A549 (cell line): Measurements from ENCODE around the gene SETD4. TPM values are rescaled to one million over a fixed set of nuclear protein-coding genes. Genes with fewer than 3 reads are reported as not detected.

Source experiments
- ATAC-seq, 2 experiments: fragments of 200-7000 bp in 1 of 2; fragments of >200 bp in 1 of 2; cut with Nextera tagmentation in 1 of 2; cut with Tn5 transposase in 1 of 2; 3 replicates each; pipeline versions ENCODE4 v1.8.0 to v1.9.1; 2018 to 2020; ENCODE audit warnings: mild to moderate bottlenecking in 1 of 2, moderate library complexity in 1 of 2
- CTCF ChIA-PET: fragments of 300-600 bp; sonication (Branson Sonifier 250); formaldehyde crosslinking; extraction: SDS; loops from one replicate; lab custom pipeline; 2021; ENCODE audit warnings: antibody characterized with exemption, inconsistent platforms; lab: Yijun Ruan, JAX
- POLR2A ChIA-PET: fragments of 350-600 bp; formaldehyde crosslinking; extraction: SDS; loops from one replicate; lab custom pipeline; 2021; ENCODE audit warnings: antibody characterized with exemption, inconsistent platforms; lab: Yijun Ruan, JAX
- DNase-seq, 2 experiments: peaks; one replicate each; pipeline versions ENCODE4 v3.0.0 to v3.0.0-alpha.2; 2011 to 2016; ENCODE audit warnings: low read depth in 1 of 2, low spot score in 1 of 2
- FAIRE-seq: peaks from 2 replicates; lab custom pipeline; 2011; peaks lifted over from hg19 to GRCh38; lab: Jason Lieb, UNC
- H3K27ac ChIP-seq, 2 experiments: fragments of >200 bp; sonication (Bioruptor Twin); formaldehyde crosslinking; 3 replicates each; pipeline ENCODE4 v1.5.1; 2016 to 2017
- H3K4me1 ChIP-seq: fragments of >200 bp; sonication (Bioruptor Twin); formaldehyde crosslinking; 3 replicates; pipeline ENCODE4 v1.6.1; 2016
- H3K4me2 ChIP-seq: fragments of >200 bp; sonication (Bioruptor Twin); formaldehyde crosslinking; 3 replicates; pipeline ENCODE4 v1.6.1; 2016
- H3K4me3 ChIP-seq: fragments of >200 bp; sonication (Bioruptor Twin); formaldehyde crosslinking; 3 replicates; pipeline ENCODE4 v1.5.1; 2016
- H3K9me3 ChIP-seq: fragments of >200 bp; sonication (Bioruptor Twin); formaldehyde crosslinking; 3 replicates; pipeline ENCODE4 v1.6.1; 2016
- CBX2 ChIP-seq: fragments of 200-600 bp; sonication (generic); IDR thresholded peaks from 2 replicates; pipeline ENCODE4 v1.6.1; 2016; ENCODE audit warnings: low read depth, mild to moderate bottlenecking, borderline replicate concordance
- CBX8 ChIP-seq: fragments of 200-600 bp; sonication (generic); IDR thresholded peaks from 2 replicates; pipeline ENCODE4 v1.6.1; 2016
- CHD2 ChIP-seq: fragments of 150-350 bp; IDR thresholded peaks from 2 replicates; pipeline ENCODE4 v1.6.1; 2014; ENCODE audit warnings: low read length; ENCODE audit not compliant: partially characterized antibody
- EHF ChIP-seq: fragments of 250-450 bp; sonication (Bioruptor Pico); IDR thresholded peaks from 2 replicates; pipeline ENCODE4 v1.5.0; 2020; ENCODE audit warnings: mild to moderate bottlenecking
- ESRRA ChIP-seq: fragments of 150-350 bp; IDR thresholded peaks from 2 replicates; pipeline ENCODE4 v1.6.1; 2014; ENCODE audit warnings: mild to moderate bottlenecking, low read length, borderline replicate concordance
- FOSB ChIP-seq: fragments of 250-450 bp; sonication (Bioruptor Pico); IDR thresholded peaks from 2 replicates; pipeline ENCODE4 v1.5.0; 2020; ENCODE audit warnings: mild to moderate bottlenecking, moderate library complexity
- GATA3 ChIP-seq: IDR thresholded peaks from 2 replicates; pipeline ENCODE4 v1.6.1; 2012; ENCODE audit warnings: borderline replicate concordance
- HDAC2 ChIP-seq: fragments of 200-600 bp; sonication (generic); IDR thresholded peaks from 2 replicates; pipeline ENCODE4 v1.6.1; 2016
- HOXB5 ChIP-seq: fragments of 250-450 bp; sonication (Bioruptor Pico); IDR thresholded peaks from 2 replicates; pipeline ENCODE4 v1.5.0; 2020; ENCODE audit warnings: mild to moderate bottlenecking, moderate library complexity
- JUN ChIP-seq, 2 experiments: fragments of >200 bp; sonication (Bioruptor Twin); formaldehyde crosslinking; IDR thresholded peaks; 2 replicates in 1 of 2; 3 replicates in 1 of 2; pipeline ENCODE4 v1.6.1; 2016 to 2017
- JUNB ChIP-seq: fragments of >200 bp; sonication (Bioruptor Twin); formaldehyde crosslinking; IDR thresholded peaks from 2 replicates; pipeline ENCODE4 v1.6.1; 2016
- KDM1A ChIP-seq: fragments of 200-600 bp; sonication (generic); IDR thresholded peaks from 2 replicates; pipeline ENCODE4 v1.6.1; 2016; ENCODE audit warnings: low read depth, mild to moderate bottlenecking
- KDM5A ChIP-seq: fragments of 200-600 bp; sonication (generic); IDR thresholded peaks from 2 replicates; pipeline ENCODE4 v1.6.1; 2016; ENCODE audit warnings: antibody characterized with exemption, mild to moderate bottlenecking
- MAFK ChIP-seq: fragments of 450-650 bp; IDR thresholded peaks from 2 replicates; pipeline ENCODE4 v1.6.1; 2014; ENCODE audit not compliant: partially characterized antibody
- POLR2A ChIP-seq: IDR thresholded peaks from 2 replicates; pipeline ENCODE4 v1.6.1; 2012; ENCODE audit warnings: mild to moderate bottlenecking, low read length
- RARB ChIP-seq: fragments of 250-450 bp; sonication (Bioruptor Pico); IDR thresholded peaks from 2 replicates; pipeline ENCODE4 v1.8.0; 2021; ENCODE audit warnings: mild to moderate bottlenecking, moderate library complexity
- RCOR1 ChIP-seq: fragments of 150-350 bp; IDR thresholded peaks from 2 replicates; pipeline ENCODE4 v1.6.1; 2014; ENCODE audit warnings: antibody characterized with exemption, low read length, low read depth
- RNF2 ChIP-seq: fragments of 200-600 bp; sonication (generic); IDR thresholded peaks from 2 replicates; pipeline ENCODE4 v1.6.1; 2016; ENCODE audit warnings: low read depth, mild to moderate bottlenecking, antibody characterized with exemption, moderate library complexity, borderline replicate concordance
- SMC3 ChIP-seq: fragments of >200 bp; sonication (Bioruptor Twin); formaldehyde crosslinking; IDR thresholded peaks from 3 replicates; pipeline ENCODE4 v1.6.1; 2018; ENCODE audit warnings: inconsistent platforms
- SREBF2 ChIP-seq: fragments of 450-650 bp; IDR thresholded peaks from 2 replicates; pipeline ENCODE4 v1.6.1; 2014; ENCODE audit warnings: mild to moderate bottlenecking, moderate library complexity
- TFCP2L1 ChIP-seq: fragments of 250-450 bp; sonication (Bioruptor Pico); IDR thresholded peaks from 2 replicates; pipeline ENCODE4 v1.5.0; 2021; ENCODE audit warnings: mild to moderate bottlenecking
- ZFP36 ChIP-seq: fragments of 450-650 bp; IDR thresholded peaks from 2 replicates; pipeline ENCODE4 v1.6.1; 2014; ENCODE audit warnings: borderline replicate concordance; ENCODE audit not compliant: partially characterized antibody
- ZSCAN20 ChIP-seq: fragments of 250-450 bp; sonication (Bioruptor Pico); IDR thresholded peaks from 2 replicates; pipeline ENCODE4 v1.8.0; 2022; ENCODE audit warnings: mild to moderate bottlenecking, moderate library complexity
- WGBS: methylation state at CpG from one replicate; pipeline ENCODE4 v1.1.6; 2017; ENCODE audit errors: missing lambda C conversion rate; 5-methylcytosine and 5-hydroxymethylcytosine counted together
- polyA plus RNA-seq, 4 experiments: library from polyadenylated mRNA; depleted of rRNA in 3 of 4; stranded (reverse); fragments of >200 nt; fragmentation: RNase III in 1 of 4; extraction: RNeasy Plus Mini Kit Qiagen cat#74134 plus additional on column Dnase treatment in 1 of 4; gene quantifications; 2 replicates in 3 of 4; 3 replicates in 1 of 4; pipeline ENCODE4 v1.2.3, GENCODE V29; 2011 to 2017
- TF ChIP-seq, protein P1 (sequence below): IDR thresholded peaks from 2 replicates; pipeline ENCODE4 v1.6.1; 2012; ENCODE audit warnings: low read depth, borderline replicate concordance
- TF ChIP-seq, protein P2 (sequence below): fragments of >200 bp; sonication (Bioruptor Twin); formaldehyde crosslinking; IDR thresholded peaks from 3 replicates; pipeline ENCODE4 v1.5.1; 2016
- TF ChIP-seq, protein P3 (sequence below): fragments of 250-450 bp; sonication (Bioruptor Pico); IDR thresholded peaks from 2 replicates; pipeline ENCODE4 v1.5.0; 2020; ENCODE audit warnings: low read depth, mild to moderate bottlenecking, moderate library complexity
- TF ChIP-seq, protein P4 (sequence below): fragments of >200 bp; sonication (Bioruptor Twin); formaldehyde crosslinking; IDR thresholded peaks from 2 replicates; pipeline ENCODE4 v1.6.1; 2016
- TF ChIP-seq, protein P5 (sequence below): IDR thresholded peaks from 2 replicates; pipeline ENCODE4 v1.6.1; 2012

Gene SETD4
- polyA plus RNA-seq, 2 of the 4 experiments (the other 2 are of a cell fraction) = 10.3 to 17.1 TPM

DNA sequence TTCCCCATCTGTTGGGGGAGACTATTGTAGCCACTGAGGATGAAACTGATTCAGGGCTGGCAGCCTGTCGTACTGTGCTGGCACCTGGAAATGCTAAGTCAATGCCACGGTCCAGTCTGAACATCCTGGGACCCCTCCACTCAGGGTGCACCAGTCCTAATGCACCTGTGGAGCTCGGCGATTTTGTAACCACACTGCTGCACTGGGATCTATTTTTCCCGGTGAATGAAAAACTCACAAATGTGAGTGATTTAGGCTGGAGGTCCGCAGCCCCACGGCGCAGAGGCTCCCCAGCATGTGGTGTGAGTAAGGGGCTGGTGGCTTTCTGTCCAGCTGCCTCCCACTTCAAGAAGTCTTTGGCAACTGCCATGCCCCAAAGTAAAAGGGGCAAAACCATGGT lies 35.5 kb downstream of the SETD4 start:
- H3K4me3 ChIP-seq = no peak overlapping the region
- WGBS = 76% methylated on average over 8 of the region's 8 CpGs
- DNase-seq (no peak), FAIRE-seq (no peak), ATAC-seq (no peak)
- ChIA-PET POLR2A (no interaction called here), CTCF (interaction anchor here (0.6 to 0.9 kb wide), 2 partner anchors 108 to 1336 kb away, joined by 3 to 5 read pairs; no protein-coding TSS in a partner anchor)
- no peaks in the 10 kb centered on the region for H3K4me1 ChIP-seq
- H3K27ac ChIP-seq = no peak overlapping the region
- TF ChIP-seq, protein P1, sequence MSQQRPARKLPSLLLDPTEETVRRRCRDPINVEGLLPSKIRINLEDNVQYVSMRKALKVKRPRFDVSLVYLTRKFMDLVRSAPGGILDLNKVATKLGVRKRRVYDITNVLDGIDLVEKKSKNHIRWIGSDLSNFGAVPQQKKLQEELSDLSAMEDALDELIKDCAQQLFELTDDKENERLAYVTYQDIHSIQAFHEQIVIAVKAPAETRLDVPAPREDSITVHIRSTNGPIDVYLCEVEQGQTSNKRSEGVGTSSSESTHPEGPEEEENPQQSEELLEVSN = no peak
- TF ChIP-seq FOSB (CRISPR knock-in tag) = no peak
- TF ChIP-seq MAFK = no peak
- no peak for TF ChIP-seq EHF (CRISPR knock-in tag)
- no peak for TF ChIP-seq CBX2
- TF ChIP-seq, protein P2, sequence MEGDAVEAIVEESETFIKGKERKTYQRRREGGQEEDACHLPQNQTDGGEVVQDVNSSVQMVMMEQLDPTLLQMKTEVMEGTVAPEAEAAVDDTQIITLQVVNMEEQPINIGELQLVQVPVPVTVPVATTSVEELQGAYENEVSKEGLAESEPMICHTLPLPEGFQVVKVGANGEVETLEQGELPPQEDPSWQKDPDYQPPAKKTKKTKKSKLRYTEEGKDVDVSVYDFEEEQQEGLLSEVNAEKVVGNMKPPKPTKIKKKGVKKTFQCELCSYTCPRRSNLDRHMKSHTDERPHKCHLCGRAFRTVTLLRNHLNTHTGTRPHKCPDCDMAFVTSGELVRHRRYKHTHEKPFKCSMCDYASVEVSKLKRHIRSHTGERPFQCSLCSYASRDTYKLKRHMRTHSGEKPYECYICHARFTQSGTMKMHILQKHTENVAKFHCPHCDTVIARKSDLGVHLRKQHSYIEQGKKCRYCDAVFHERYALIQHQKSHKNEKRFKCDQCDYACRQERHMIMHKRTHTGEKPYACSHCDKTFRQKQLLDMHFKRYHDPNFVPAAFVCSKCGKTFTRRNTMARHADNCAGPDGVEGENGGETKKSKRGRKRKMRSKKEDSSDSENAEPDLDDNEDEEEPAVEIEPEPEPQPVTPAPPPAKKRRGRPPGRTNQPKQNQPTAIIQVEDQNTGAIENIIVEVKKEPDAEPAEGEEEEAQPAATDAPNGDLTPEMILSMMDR = no peak
- no peak for TF ChIP-seq ZSCAN20 (CRISPR knock-in tag)
- no peak for TF ChIP-seq KDM5A
- no peak for TF ChIP-seq POLR2A
- TF ChIP-seq ZFP36 = no peak
- no peak for TF ChIP-seq ESRRA
- TF ChIP-seq HDAC2 = no peak
- no peak for TF ChIP-seq CBX8
- TF ChIP-seq RARB (CRISPR knock-in tag) = no peak
- no peak for TF ChIP-seq SREBF2
- TF ChIP-seq, protein P3, sequence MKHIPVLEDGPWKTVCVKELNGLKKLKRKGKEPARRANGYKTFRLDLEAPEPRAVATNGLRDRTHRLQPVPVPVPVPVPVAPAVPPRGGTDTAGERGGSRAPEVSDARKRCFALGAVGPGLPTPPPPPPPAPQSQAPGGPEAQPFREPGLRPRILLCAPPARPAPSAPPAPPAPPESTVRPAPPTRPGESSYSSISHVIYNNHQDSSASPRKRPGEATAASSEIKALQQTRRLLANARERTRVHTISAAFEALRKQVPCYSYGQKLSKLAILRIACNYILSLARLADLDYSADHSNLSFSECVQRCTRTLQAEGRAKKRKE = no peak
- no peak for TF ChIP-seq SMC3
- TF ChIP-seq, protein P4, sequence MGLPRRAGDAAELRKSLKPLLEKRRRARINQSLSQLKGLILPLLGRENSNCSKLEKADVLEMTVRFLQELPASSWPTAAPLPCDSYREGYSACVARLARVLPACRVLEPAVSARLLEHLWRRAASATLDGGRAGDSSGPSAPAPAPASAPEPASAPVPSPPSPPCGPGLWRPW = no peak
- no peak for TF ChIP-seq TFCP2L1 (CRISPR knock-in tag)
- TF ChIP-seq JUNB = no peak
- H3K9me3 ChIP-seq = no peaks in the 10 kb centered on the region
- no peak overlapping the region for H3K4me2 ChIP-seq

DNA sequence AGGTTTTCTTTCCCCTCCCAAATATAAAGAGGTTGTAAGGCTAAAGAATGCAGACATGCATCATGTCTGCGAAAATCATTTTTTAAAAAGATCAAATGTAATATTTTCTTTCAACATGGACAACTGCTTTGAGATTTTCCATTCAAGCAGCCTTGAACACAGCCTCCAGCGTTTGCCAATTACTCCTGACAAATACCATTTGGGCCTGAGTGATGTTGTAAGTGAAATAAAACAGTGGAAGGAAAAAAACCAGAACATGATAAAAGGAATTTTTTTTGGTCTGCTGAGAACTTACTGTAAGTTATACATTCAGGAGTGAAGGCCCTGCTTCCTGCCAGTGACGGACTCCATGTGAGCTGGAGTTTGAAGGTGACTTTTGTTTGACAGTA lies 37.2 kb downstream of the SETD4 start:
- WGBS = 74% methylated on average over 3 of the region's 3 CpGs
- DNase-seq = no peak
- FAIRE-seq = no peak
- H3K9me3 ChIP-seq = no peaks in the 10 kb centered on the region
- no peak for ATAC-seq
- no peak overlapping the region for H3K4me2 ChIP-seq
- no peak overlapping the region for H3K27ac ChIP-seq
- ChIA-PET POLR2A (no interaction called here), CTCF (no interaction called here)
- no peaks in the 10 kb centered on the region for H3K4me1 ChIP-seq
- TF ChIP-seq, protein P1 = no peak
- TF ChIP-seq, protein P2 = no peak
- no peak for TF ChIP-seq CHD2
- TF ChIP-seq HOXB5 (CRISPR knock-in tag) = no peak
- no peak for TF ChIP-seq JUN (IDR thresholded peaks at IDR 0.05)
- no peak for TF ChIP-seq ESRRA
- TF ChIP-seq, protein P3 = no peak
- TF ChIP-seq, protein P5, sequence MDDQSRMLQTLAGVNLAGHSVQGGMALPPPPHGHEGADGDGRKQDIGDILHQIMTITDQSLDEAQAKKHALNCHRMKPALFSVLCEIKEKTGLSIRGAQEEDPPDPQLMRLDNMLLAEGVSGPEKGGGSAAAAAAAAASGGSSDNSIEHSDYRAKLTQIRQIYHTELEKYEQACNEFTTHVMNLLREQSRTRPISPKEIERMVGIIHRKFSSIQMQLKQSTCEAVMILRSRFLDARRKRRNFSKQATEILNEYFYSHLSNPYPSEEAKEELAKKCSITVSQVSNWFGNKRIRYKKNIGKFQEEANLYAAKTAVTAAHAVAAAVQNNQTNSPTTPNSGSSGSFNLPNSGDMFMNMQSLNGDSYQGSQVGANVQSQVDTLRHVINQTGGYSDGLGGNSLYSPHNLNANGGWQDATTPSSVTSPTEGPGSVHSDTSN = no peak
- TF ChIP-seq KDM1A = no peak
- no peak for TF ChIP-seq RNF2
- TF ChIP-seq RCOR1 = no peak
- no peak for TF ChIP-seq ZSCAN20 (CRISPR knock-in tag)
- TF ChIP-seq GATA3 = no peak
- no peak for TF ChIP-seq TFCP2L1 (CRISPR knock-in tag)
- no peak overlapping the region for H3K4me3 ChIP-seq
